Effector memory CD4-positive, alpha-beta T cell (primary cell): ENCODE data around the gene NOS2.
"Not testable (repeated sequence)": the region's sequence is repeated elsewhere in the genome, so short reads cannot be mapped to it uniquely, and the experiment has no call there.

Experiments
- DNase-seq, 3 donors: peaks; one replicate each; pipeline ENCODE4 v3.0.0-alpha.2; 2020
- H3K27ac ChIP-seq: 2 replicates; pipeline ENCODE4 v1.7.0; 2013; ENCODE audit warnings: mild to moderate bottlenecking, low read length, moderate library complexity; ENCODE audit not compliant: insufficient read depth, poor library complexity, severe bottlenecking
- H3K27me3 ChIP-seq: replicated peaks from 2 replicates; pipeline ENCODE4 v1.7.0; 2013; ENCODE audit warnings: mild to moderate bottlenecking, low read length; ENCODE audit not compliant: insufficient read depth, control insufficient read depth, poor library complexity, severe bottlenecking
- H3K36me3 ChIP-seq: 2 replicates; pipeline ENCODE4 v1.7.0; 2013; ENCODE audit warnings: mild to moderate bottlenecking, low read length, moderate library complexity; ENCODE audit not compliant: control insufficient read depth, insufficient read depth
- H3K4me1 ChIP-seq: 2 replicates; pipeline ENCODE4 v1.7.0; 2013; ENCODE audit warnings: low read length, mild to moderate bottlenecking; ENCODE audit not compliant: control insufficient read depth, insufficient read depth, poor library complexity, severe bottlenecking
- H3K4me3 ChIP-seq: 2 replicates; pipeline ENCODE4 v1.7.0; 2013; ENCODE audit warnings: low read length, low read depth, mild to moderate bottlenecking; ENCODE audit not compliant: insufficient read depth, poor library complexity, severe bottlenecking
- H3K9me3 ChIP-seq: 2 replicates; pipeline ENCODE4 v1.7.0; 2013; ENCODE audit warnings: mild to moderate bottlenecking, low read length, moderate library complexity; ENCODE audit not compliant: control insufficient read depth
- total RNA-seq, 3 donors: gene quantifications; one replicate each; lab custom pipeline; 2026; lab: John Stamatoyannopoulos, UW

NOS2 gene
- total RNA-seq = 0.17 to 0.26 (median 0.19) reads per million in 3 donors

DNA sequence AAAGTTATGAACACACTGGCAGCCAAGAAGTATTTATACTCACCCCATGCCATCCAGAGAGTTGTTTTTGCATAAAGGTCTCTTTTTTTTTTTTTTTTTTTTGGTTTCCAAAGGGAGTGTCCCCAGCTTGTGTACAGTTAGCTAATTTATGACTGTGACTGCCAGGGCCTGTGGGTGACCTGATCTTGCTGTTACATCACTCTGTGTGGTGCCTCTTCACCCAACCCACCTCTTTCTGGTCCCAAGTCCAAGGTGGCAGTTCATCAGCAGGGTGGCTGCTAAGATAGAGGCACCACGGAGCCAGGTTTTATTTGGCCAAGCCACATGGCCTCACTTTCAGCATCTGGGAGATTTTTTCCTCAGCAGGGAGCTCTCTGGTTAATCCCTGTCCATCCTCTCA is at the start of gene NOS2:
NOS2 (minus strand) TSS at position 8 of the 400 bp plus-strand sequence. CDS start 1,720 bp downstream, outside the sequence.
- H3K4me3 ChIP-seq = no peak within 1 kb of the TSS
- H3K36me3 ChIP-seq = no peaks in the 10 kb centered on the region
- DNase-seq = no peak
- no peak within 1 kb of the TSS for H3K27ac ChIP-seq
- no peaks in the 10 kb centered on the region for H3K27me3 ChIP-seq
- H3K4me1 ChIP-seq = peaks cover under 1% of the 10 kb centered on the region
- H3K9me3 ChIP-seq = no peaks in the 10 kb centered on the region

DNA sequence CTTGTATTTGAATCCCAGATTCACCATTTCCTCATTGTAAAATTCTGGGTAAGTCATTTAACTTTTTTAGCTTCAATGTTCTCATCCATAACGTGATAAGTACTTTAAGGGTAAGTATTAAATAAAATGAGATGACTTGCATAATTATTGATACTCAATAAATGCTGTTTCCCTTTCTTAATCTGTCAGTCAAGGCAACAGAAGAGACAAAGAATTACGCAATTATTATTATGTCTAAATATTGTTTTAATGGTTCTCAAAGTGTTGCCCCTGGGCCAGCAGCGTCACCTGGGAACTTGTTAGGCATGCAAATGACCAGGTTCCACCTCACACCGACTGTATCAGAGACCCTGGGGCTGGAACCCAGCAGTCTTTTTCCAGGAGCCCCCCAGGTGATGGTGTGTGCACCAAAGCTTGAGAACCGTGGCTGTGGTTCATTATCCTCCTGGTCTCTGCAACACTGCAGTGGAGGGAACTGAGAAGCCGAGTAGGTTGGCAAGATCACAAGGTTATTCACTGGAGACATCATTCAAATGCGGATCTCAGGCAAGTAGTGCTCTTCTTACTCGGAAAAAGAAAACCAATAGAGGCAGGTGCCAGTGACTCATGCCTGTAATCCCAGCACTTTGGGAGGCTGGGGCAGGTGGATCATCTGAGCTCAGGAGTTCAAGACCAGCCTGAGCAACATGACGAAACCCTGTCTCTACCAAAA is 49.3 kb upstream of the NOS2 start:
- Histone ChIP-seq H3K9me3 (no peaks in the 10 kb centered on the region), H3K27ac (no peak overlapping the region), H3K27me3 (no peaks in the 10 kb centered on the region), H3K4me1 (no peaks in the 10 kb centered on the region), H3K36me3 (no peaks in the 10 kb centered on the region), H3K4me3 (no peak overlapping the region)
- DNase-seq = no peak

DNA sequence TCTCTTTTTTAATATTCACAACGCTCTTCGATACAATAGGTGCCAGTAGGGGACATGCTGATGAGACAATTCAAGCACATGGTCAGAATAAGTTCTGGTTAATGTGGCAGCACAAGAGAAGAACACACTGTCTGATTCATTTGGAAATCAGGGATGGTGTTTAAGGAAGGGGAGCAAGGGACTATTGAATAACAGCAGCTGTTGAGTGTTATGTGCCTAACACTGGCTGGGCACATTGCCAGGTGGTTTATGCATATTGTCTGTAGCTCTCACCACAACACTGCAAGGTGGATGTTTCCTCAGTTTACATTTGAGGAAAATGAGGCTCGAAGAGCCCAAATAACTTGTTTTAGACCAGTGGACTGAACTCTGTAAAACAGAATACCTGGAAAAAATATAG is 48.6 kb upstream of the NOS2 start:
- Histone ChIP-seq H3K9me3 (no peaks in the 10 kb centered on the region), H3K36me3 (no peaks in the 10 kb centered on the region), H3K27me3 (no peaks in the 10 kb centered on the region), H3K4me1 (no peaks in the 10 kb centered on the region), H3K27ac (no peak overlapping the region), H3K4me3 (no peak overlapping the region)
- DNase-seq = no peak

DNA sequence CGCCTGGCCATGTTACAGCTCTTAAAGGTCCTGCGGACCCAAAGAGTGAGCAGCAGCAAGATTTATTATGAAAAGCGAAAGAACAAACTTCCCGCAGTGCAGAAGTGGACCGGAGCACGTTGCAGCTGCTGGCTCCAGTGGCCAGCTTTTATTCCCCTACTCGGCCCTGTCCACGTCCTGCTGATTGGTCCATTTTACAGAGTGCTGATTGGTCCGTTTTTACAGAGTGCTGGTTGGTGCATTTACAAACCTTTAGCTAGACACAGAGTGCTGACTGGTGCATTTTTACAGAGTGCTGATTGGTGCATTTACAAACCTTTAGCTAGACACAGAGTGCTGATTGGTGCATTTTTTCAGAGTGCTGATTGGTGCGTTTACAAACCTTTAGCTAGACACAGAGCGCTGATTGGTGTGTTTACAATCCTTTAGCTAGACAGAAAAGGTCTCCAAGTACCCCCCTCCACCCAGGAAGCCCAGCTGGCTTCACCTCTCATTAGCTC is 46.5 kb upstream of the NOS2 start:
- not testable (repeated sequence) for H3K36me3 ChIP-seq, DNase-seq, H3K4me1 ChIP-seq, H3K9me3 ChIP-seq, H3K27me3 ChIP-seq, H3K27ac ChIP-seq
- H3K4me3 ChIP-seq = peak overlapping the region; percentile 33

DNA sequence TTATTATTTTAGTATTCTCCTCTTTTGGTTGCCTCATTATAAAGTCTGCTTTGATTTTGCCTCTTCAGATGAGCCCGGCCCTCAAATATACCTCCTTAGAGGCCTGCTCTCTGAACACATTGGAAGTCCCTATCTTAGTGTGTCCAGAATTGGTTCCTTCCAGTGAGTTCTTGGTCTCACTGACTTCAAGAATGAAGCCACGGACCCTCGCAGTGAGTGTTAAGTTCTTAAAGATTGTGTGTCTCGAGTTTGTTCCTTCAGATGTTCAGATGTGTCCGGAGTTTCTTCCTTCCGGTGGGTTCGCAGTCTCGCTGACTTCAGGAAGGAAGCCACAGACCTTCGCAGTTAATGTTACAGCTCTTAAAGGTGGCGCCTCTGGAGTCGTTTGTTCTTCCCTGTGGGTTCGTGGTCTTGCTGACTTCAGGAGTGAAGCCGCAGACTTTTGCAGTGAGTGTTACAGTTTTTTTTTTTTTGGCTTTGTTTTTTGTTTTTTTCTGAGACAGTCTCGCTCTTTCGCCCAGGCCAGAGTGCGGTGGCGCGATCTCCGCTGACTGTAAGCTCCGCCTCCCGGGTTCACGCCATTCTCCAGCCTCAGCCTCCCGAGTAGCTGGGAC is 45.8 kb upstream of the NOS2 start:
- no peaks in the 10 kb centered on the region for H3K27me3 ChIP-seq
- peak overlapping the region; percentile 33 for H3K4me3 ChIP-seq
- no peaks in the 10 kb centered on the region for H3K9me3 ChIP-seq
- H3K27ac ChIP-seq = no peak overlapping the region
- H3K4me1 ChIP-seq = no peaks in the 10 kb centered on the region
- H3K36me3 ChIP-seq = no peaks in the 10 kb centered on the region
- DNase-seq = peak in 1 of 3 donors; percentile 13

DNA sequence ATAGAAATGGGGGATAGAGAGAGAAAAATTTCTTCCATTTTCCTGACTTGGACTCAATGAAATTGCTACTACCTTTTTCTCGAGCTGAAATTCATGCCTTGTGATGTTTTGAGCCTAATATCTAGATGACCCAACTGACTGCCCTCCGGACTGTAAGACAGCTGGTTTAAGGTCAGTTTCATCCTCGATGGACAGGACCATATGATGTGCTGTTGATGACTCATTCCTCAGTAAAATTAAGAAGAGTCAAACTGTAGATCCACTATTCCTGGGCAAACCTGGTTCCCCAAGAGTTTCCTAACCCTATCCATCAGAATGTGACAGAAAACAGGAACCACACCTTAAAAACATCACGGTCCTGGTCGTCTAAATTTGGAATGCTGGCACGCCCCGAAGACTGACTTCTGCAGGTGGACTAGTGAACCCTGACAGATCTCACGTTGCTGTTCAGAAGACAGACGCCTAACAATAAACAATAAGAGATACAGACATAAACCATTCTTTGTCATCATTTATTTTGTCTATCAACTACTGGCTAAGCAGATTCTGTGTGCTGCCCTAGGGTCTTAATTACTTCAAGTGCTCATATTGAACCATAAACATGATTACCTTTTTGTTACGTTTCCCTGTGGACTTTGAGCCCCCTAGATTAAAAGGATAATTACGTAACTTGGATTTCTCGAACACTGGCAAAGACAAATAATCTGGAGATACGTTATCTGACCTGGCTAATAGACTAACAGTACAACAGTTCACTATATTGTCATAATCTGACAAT is 45.1 kb upstream of the NOS2 start:
- DNase-seq = no peak
- H3K36me3 ChIP-seq = no peaks in the 10 kb centered on the region
- H3K4me1 ChIP-seq = no peaks in the 10 kb centered on the region
- H3K27me3 ChIP-seq = no peaks in the 10 kb centered on the region
- H3K4me3 ChIP-seq = no peak overlapping the region
- H3K9me3 ChIP-seq = no peaks in the 10 kb centered on the region
- no peak overlapping the region for H3K27ac ChIP-seq

DNA sequence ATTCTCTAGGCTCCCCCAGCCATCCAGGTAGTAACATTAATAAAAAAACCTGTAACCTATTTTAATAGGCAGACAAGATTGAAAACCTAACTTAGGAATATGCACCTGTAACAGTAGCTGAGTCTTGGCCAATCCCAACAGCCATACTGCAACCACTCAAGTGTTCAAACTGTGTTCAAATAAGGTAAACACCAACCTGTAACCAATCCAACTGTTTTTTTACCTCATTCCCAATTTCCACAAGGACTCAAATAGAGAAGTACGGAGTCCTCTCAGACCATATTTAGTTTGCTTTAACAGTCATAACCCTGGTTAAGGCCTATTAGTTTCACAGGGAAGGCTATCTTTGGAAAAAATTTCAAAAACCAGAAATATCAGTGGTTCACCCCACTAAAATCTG is 40.4 kb upstream of the NOS2 start:
- no peaks in the 10 kb centered on the region for H3K9me3 ChIP-seq
- no peak for DNase-seq
- H3K4me1 ChIP-seq = no peaks in the 10 kb centered on the region

DNA sequence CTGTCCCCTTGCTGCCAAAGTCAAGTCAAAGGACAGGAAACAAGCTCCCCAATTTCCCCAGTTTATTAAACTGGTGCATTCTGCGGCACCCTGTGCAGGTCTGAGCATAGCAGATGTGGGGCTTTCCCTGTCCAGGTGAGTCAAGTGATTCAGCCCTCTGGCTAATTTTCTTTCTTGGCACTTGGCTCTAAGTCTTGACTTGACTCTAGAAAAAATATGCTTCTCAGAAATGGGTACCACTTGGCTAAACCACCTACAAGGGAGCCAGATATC is 40.0 kb upstream of the NOS2 start:
- not testable (repeated sequence) for H3K27me3 ChIP-seq, H3K4me3 ChIP-seq, DNase-seq, H3K4me1 ChIP-seq, H3K9me3 ChIP-seq, H3K36me3 ChIP-seq, H3K27ac ChIP-seq

More for the DNA sequence above, 40.4 kb upstream of the NOS2 start:
- H3K36me3 ChIP-seq = no peaks in the 10 kb centered on the region
- no peak overlapping the region for H3K4me3 ChIP-seq
- no peak overlapping the region for H3K27ac ChIP-seq
- no peaks in the 10 kb centered on the region for H3K27me3 ChIP-seq

DNA sequence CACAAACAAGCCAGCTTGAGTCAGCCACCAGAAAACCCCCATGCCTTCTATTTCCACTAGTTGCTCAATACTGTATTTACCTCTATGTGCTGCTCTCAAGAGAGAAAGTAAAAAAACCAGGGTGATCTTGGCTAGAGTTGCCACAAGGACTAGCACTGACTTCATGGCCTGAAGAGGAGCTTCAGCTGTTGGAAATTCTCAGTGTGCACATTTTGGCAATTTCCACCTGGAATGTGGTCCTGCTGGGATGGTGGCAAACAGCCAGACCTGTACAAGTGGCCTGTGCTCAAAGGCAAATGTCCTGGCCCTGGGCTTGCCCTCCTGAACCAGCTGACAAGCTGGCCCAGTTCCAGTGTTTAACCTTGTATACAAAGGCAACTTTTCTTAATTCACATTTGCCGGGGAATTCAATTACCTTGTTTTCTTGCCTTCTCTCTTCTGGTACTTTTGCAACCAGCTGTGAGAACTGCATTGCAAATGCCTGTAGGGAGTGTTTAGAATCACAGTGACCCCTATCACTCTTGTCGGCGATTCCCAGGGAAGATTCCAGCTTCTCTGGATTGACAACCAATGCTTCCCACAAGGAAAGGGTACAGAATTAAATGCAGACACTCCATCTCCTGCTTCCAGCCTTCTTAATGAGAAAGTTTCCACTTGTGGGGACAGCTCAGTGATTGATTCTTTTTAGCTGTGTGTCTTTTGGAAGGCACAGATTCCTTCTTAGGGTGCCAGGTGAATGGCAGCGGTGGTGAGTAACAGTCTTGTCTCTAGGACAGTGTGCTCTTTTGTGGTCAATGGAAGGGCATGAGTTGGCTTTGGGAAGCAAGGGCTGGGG is 39.5 kb upstream of the NOS2 start:
- H3K27ac ChIP-seq = not testable (repeated sequence)

More for the DNA sequence above, 39.5 kb upstream of the NOS2 start:
- H3K9me3 ChIP-seq, H3K4me1 ChIP-seq, H3K36me3 ChIP-seq, H3K4me3 ChIP-seq, H3K27me3 ChIP-seq, DNase-seq: not testable (repeated sequence)
